Testis (tissue), 3 donors: ENCODE data around the gene NEUROG1. TPM values are rescaled to one million over a fixed set of nuclear protein-coding genes. Genes with fewer than 3 reads are reported as not detected.

Experiments
- DNase-seq: peaks from one replicate; pipeline ENCODE4 v3.0.0-alpha.2; 2019
- H3K27ac ChIP-seq, 2 donors: fragments of 200-600 bp; sonication (generic); one replicate each; pipeline ENCODE4 v1.5.1; 2019
- H3K27me3 ChIP-seq: fragments of 200-600 bp; sonication (generic); one replicate; pipeline ENCODE4 v1.5.1; 2019
- H3K36me3 ChIP-seq: fragments of 200-600 bp; sonication (generic); one replicate; pipeline ENCODE4 v1.5.1; 2017; ENCODE audit warnings: low read depth; ENCODE audit errors: missing control alignments
- H3K4me1 ChIP-seq: fragments of 200-600 bp; sonication (generic); one replicate; pipeline ENCODE4 v1.5.1; 2019
- H3K4me3 ChIP-seq, 2 donors: fragments of 200-600 bp; sonication (generic); one replicate each; pipeline ENCODE4 v1.5.1; 2017 to 2019
- H3K9me3 ChIP-seq: fragments of 200-600 bp; sonication (generic); one replicate; pipeline ENCODE4 v1.5.1; 2017
- POLR2A ChIP-seq: fragments of 450-650 bp; IDR thresholded peaks from one replicate; pipeline ENCODE4 v1.6.1; 2017; ENCODE audit warnings: antibody characterized with exemption, mild to moderate bottlenecking, moderate library complexity
- WGBS, 2 donors: methylation state at CpG; one replicate each; pipeline ENCODE4 v1.1.5; 2018; 5-methylcytosine and 5-hydroxymethylcytosine counted together
- intact Hi-C: fragments of 100-400 bp; cut with DNase I; formaldehyde crosslinking; loops from one replicate; pipeline ENCODE4 v1.15.1; 2023; ENCODE audit warnings: low total_unique reads
- polyA plus RNA-seq: library from polyadenylated mRNA; stranded (reverse); fragments of 350-450 nt; fragmentation: Illumina TruSeq; extraction: RNeasy Lipid Tissue Mini Kit (QIAGEN cat#74804); gene quantifications from one replicate; pipeline ENCODE4 v1.2.3, GENCODE V29; 2014; ENCODE audit warnings: low read depth, low replicate concordance; ENCODE audit not compliant: insufficient read depth
- total RNA-seq, 2 donors: library from RNA; depleted of rRNA; stranded (reverse); fragments of >200 nt; gene quantifications; one replicate each; pipeline ENCODE4 v1.2.3, GENCODE V29; 2016
- TF ChIP-seq, protein P1 (sequence below), 3 experiments: fragments of 450-650 bp in 2 of 3; fragments of 200-600 bp in 1 of 3; sonication (generic) in 1 of 3; IDR thresholded peaks; one replicate each; pipeline ENCODE4 v1.5.1; 2016 to 2019; ENCODE audit warnings: antibody characterized with exemption in 3 of 3, mild to moderate bottlenecking in 2 of 3, moderate library complexity in 1 of 3

The NEUROG1 gene
- total and polyA plus RNA-seq, 3 donors from 2014 or later, result not detected

DNA sequence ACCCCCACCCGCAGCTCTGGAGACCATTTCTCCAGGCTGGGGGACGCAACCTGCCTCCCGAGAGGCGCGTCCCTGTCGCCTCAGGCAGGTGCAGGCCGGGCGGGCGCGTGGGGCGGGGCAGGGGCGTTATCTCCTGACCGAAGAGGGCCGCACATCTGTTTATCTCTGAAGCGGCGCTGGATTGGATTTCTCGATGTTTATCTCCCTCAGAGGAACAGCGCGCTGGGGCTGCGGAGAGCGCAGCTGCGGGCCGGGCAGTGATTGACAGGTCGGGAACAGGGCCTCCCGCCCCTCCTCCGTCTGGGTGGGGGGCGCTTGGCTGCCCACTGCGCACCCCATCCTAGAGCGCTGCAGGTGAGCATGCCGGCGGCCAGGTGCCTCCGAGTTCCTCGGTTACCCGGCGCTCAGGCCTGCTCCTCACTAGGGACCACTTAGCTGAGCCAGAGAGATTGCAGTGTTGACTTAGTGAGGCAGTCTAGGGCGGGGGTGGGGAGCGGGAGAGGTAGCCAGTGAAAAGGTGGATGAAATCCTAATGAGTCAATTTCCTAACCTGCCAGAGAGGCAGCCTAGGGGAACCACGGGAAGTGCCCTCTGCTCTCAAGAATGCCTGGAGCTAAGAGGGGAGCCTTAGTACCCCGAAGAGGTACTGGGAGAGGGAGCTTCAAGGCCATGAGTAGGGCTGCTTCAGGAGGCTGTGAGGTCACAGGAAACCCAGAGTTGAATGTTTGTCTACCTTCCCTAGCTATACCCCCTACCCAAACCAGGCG lies 44.0 kb downstream of the NEUROG1 start:
- WGBS, 2 donors, result 12 to 25% methylated on average over 10 to 30 of the region's 40 CpGs
- Histone ChIP-seq H3K4me3 (peak overlapping the region in 1 of 2 donors; percentile 9), H3K4me1 (peaks cover 14% of the 10 kb centered on the region), H3K36me3 (no peaks in the 10 kb centered on the region), H3K9me3 (no peaks in the 10 kb centered on the region), H3K27ac (no peak overlapping the region), H3K27me3 (no peaks in the 10 kb centered on the region)
- intact Hi-C loops, result no loop called here
- TF ChIP-seq, protein P1, sequence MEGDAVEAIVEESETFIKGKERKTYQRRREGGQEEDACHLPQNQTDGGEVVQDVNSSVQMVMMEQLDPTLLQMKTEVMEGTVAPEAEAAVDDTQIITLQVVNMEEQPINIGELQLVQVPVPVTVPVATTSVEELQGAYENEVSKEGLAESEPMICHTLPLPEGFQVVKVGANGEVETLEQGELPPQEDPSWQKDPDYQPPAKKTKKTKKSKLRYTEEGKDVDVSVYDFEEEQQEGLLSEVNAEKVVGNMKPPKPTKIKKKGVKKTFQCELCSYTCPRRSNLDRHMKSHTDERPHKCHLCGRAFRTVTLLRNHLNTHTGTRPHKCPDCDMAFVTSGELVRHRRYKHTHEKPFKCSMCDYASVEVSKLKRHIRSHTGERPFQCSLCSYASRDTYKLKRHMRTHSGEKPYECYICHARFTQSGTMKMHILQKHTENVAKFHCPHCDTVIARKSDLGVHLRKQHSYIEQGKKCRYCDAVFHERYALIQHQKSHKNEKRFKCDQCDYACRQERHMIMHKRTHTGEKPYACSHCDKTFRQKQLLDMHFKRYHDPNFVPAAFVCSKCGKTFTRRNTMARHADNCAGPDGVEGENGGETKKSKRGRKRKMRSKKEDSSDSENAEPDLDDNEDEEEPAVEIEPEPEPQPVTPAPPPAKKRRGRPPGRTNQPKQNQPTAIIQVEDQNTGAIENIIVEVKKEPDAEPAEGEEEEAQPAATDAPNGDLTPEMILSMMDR (IDR thresholded peaks at IDR 0.05), result no peak
- no peak for TF ChIP-seq POLR2A
- DNase-seq, result no peak

DNA sequence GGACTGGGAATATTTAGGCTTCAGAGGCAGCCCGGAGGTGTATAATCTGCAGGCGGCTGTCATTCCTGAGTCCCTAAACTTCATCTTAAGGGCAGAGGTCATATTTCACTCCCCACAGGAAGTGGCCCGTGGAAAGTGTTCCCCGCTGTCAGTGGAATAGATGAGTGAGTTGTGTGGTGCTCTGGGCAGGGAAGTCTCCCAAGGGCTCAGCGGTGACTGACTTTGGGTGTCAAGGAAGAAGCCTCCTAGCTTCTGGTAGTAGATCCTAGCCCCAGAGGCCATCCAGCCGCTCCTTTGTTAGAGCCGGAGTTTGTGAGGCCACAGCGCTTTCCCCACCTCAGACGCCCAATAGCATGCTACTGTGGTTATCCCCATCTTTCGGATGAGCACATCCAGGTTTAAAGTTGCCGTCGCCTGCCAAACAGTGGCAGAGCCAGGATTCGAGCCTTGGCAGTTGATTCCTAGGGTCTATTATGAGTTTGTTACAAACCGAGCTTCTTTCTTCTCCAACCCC lies 44.7 kb downstream of the NEUROG1 start:
- Histone ChIP-seq H3K4me3 (peak overlapping the region in 1 of 2 donors; percentile 9), H3K27ac (no peak overlapping the region), H3K4me1 (peaks cover 14% of the 10 kb centered on the region), H3K36me3 (no peaks in the 10 kb centered on the region), H3K27me3 (no peaks in the 10 kb centered on the region), H3K9me3 (no peaks in the 10 kb centered on the region)
- intact Hi-C loops, result no loop called here
- DNase-seq, result no peak
- 23 to 40% methylated on average over 10 to 14 of the region's 14 CpGs for WGBS, 2 donors
- TF ChIP-seq, protein P1 (IDR thresholded peaks at IDR 0.05), result no peak
- no peak for TF ChIP-seq POLR2A

DNA sequence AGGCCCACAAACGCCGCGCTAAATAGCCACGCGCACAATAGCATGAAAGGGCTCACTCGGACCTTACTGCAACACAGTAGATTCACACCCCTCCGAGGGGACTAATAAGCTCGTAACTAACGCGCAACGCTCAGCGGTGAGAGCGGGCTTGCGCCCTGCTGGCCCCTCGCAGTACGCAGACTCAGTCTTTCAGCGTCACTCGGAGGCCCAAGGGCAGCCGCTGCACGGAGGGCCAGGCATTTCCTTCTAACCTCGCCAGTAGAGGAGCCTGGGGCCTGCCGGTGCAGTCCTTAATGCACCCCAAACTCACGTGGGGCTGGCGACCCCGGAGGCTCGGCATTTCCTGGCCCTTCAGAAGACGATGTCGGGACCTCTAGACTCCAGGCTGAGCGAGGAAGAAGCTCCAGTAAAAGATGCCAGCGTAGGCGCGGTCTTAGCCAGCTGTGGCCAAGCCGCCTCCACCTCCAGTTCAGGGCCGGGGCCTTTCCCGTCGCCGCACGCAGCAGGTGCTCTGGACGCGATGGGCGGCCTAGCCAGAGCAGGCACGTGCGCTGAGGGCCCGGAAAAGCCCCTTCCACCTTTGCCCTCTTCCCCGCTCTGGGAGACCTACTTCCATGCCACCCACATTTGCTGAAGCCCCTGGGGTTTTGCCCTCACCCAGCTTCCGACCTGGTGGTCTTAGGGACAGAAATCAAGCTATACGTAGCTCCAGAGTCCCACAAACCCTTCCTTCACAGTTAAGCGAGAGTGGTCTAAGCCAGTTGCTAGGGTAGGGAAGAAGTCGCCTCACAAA lies 45.3 kb downstream of the NEUROG1 start:
- intact Hi-C loops, result no loop called here
- no peaks in the 10 kb centered on the region for H3K27me3 ChIP-seq
- 14 to 15% methylated on average over 26 to 49 of the region's 49 CpGs for WGBS, 2 donors
- peak overlapping the region in 1 of 2 donors; percentile 9 for H3K4me3 ChIP-seq
- DNase-seq, result no peak
- TF ChIP-seq, protein P1 (IDR thresholded peaks at IDR 0.05), result no peak
- TF ChIP-seq POLR2A, result no peak
- no peaks in the 10 kb centered on the region for H3K9me3 ChIP-seq
- H3K4me1 ChIP-seq, result peaks cover 14% of the 10 kb centered on the region
- no peak overlapping the region for H3K27ac ChIP-seq
- H3K36me3 ChIP-seq, result no peaks in the 10 kb centered on the region

DNA sequence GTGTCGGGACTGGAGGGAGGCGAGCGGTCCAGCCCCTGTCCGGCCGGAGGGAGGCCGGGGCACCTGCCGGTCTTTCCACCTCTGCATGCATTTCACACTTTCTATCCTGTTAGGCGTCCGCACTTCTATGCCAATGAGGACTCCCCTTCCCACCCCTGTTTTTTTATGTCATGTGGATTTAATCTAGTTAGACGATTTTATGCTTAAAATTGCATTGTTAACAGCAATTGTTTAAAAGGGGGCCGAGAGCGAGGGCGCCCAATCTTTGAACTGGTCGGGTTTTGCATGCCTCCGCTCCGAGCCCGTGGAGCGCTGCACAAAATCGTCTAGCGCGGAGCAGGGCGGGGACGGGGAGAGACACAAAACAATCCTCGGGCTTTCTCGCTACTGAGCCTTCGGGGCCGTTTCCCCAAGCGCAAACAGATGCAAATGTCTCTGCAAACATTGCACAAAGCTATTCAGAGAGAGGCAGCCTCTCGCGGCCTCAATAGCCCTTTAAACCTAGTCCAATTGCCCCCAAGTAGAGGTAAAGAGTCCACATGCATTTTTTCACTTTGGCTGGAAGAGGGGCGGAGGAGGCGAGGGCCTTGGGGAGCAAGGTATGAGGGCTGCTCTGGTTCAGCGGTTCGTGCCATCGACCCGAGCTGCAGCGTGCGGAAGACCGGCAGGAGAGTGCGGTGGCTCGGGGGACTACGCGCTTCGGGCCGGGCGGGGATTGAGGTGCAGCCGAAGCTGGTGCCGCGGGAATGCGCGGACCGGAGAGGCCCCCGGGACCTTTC lies 46.1 kb downstream of the NEUROG1 start:
- intact Hi-C loops, result no loop called here
- H3K4me3 ChIP-seq, result peak overlapping the region; percentile 9 to 10
- H3K4me1 ChIP-seq, result peaks cover 14% of the 10 kb centered on the region
- 1 to 4% methylated on average over 45 to 53 of the region's 53 CpGs for WGBS, 2 donors
- no peak for DNase-seq
- no peaks in the 10 kb centered on the region for H3K36me3 ChIP-seq
- TF ChIP-seq POLR2A, result no peak
- TF ChIP-seq, protein P1 (IDR thresholded peaks at IDR 0.05), result no peak
- no peaks in the 10 kb centered on the region for H3K9me3 ChIP-seq
- H3K27me3 ChIP-seq, result no peaks in the 10 kb centered on the region
- H3K27ac ChIP-seq, result no peak overlapping the region
